Gastrocnemius medialis (tissue), 4 donors: ENCODE results near the gene NFKBIZ.
"Not testable (repeated sequence)": the region's sequence is repeated elsewhere in the genome, so short reads cannot be mapped to it uniquely, and the experiment has no call there.

ENCODE experiments used
- POLR2A ChIP-seq, 2 donors: fragments of 450-650 bp; IDR thresholded peaks; one replicate each; pipeline ENCODE4 v1.6.1; 2017; ENCODE audit warnings: antibody characterized with exemption in 2 of 2, mild to moderate bottlenecking in 2 of 2, moderate library complexity in 2 of 2
- TF ChIP-seq, protein P1 (sequence below), 5 experiments: fragments of 450-650 bp in 3 of 5; fragments of 200-600 bp in 2 of 5; sonication (generic) in 2 of 5; IDR thresholded peaks in 4 of 5; conservative IDR thresholded peaks in 1 of 5; 1 replicate in 4 of 5; 2 replicates in 1 of 5; pipeline ENCODE4 v1.5.1; 2016 to 2019; ENCODE audit warnings: antibody characterized with exemption in 5 of 5, mild to moderate bottlenecking in 3 of 5, moderate library complexity in 3 of 5

DNA sequence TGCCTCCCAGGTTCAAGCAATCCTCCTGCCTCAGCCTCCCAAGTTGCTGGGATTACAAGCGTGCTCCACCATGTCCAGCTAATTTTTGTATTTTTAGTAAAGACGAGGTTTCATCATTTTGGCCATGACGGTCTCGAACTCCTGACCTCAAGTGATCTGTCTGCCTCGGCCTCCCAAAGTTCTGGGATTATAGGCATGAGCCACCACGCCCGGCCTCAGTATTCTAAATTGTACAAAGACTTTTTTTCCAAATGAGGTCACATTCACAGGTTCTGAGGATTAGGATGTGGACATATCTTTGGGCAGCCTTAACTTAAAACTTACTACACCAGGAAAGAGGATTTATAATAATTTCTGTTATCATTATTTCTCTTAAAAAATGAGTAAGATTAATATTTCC, 15.6 kb downstream of the NFKBIZ start:
- TF ChIP-seq, protein P1, sequence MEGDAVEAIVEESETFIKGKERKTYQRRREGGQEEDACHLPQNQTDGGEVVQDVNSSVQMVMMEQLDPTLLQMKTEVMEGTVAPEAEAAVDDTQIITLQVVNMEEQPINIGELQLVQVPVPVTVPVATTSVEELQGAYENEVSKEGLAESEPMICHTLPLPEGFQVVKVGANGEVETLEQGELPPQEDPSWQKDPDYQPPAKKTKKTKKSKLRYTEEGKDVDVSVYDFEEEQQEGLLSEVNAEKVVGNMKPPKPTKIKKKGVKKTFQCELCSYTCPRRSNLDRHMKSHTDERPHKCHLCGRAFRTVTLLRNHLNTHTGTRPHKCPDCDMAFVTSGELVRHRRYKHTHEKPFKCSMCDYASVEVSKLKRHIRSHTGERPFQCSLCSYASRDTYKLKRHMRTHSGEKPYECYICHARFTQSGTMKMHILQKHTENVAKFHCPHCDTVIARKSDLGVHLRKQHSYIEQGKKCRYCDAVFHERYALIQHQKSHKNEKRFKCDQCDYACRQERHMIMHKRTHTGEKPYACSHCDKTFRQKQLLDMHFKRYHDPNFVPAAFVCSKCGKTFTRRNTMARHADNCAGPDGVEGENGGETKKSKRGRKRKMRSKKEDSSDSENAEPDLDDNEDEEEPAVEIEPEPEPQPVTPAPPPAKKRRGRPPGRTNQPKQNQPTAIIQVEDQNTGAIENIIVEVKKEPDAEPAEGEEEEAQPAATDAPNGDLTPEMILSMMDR (IDR thresholded peaks at IDR 0.05 in 4 of 5, conservative IDR thresholded peaks at IDR 0.05 in 1 of 5): not testable (repeated sequence)
- not testable (repeated sequence) for TF ChIP-seq POLR2A (IDR thresholded peaks at IDR 0.05)
